Measurements from ENCODE around the gene MZB1.
A peak's percentile ranks its signal among the peaks of the same experiment; 100 is the strongest.

GRCh38 chr5:139422307-139422893 lies 32.7 kb upstream of the MZB1 start:
- TF ChIP-seq POLR2AphosphoS5 (IDR thresholded peaks at IDR 0.05) = no peak
- peak; percentile 67 to 89 (median 85) for TF ChIP-seq CTCF (IDR thresholded peaks at IDR 0.05)
